Loucy (cell line): ENCODE data around the gene H1-8.

Experiments
- CTCF ChIP-seq: fragments of 200-600 bp; sonication (generic); conservative IDR thresholded peaks from 2 replicates; pipeline ENCODE4 v1.5.1; 2014; ENCODE audit warnings: mild to moderate bottlenecking, antibody characterized with exemption, low read length
- EZH2phosphoT487 ChIP-seq: fragments of 200-600 bp; IDR thresholded peaks from 2 replicates; pipeline ENCODE4 v1.6.1; 2018; ENCODE audit warnings: antibody characterized with exemption, mild to moderate bottlenecking, moderate library complexity, borderline replicate concordance

GRCh38 chr3:129574206-129574605, 31.2 kb downstream of the H1-8 start:
- TF ChIP-seq CTCF (no peak), EZH2phosphoT487 (no peak)
